Activated naive CD4-positive, alpha-beta T cell treated with anti-CD3 and anti-CD28 coated beads for 36 hours (primary cell): ENCODE measurements around the gene GRIK5. TPM values are rescaled to one million over a fixed set of nuclear protein-coding genes. Genes with fewer than 3 reads are reported as not detected.

Experiments
- CTCF ChIA-PET: fragments of 350-600 bp; sonication (Branson Sonifier 250); formaldehyde crosslinking; loops from one replicate; lab custom pipeline; 2021; ENCODE audit warnings: antibody characterized with exemption; lab: Charles Lee
- DNase-seq: peaks from one replicate; pipeline ENCODE4 v3.0.0-alpha.2; 2020
- H3K27ac Mint-ChIP-seq: one replicate; pipeline ENCODE4 v1.8.0; 2021; ENCODE audit warnings: mild to moderate bottlenecking, mixed read lengths
- H3K27me3 Mint-ChIP-seq: one replicate; pipeline ENCODE4 v1.8.0; 2021; ENCODE audit warnings: low read depth, mixed read lengths
- H3K36me3 Mint-ChIP-seq: one replicate; pipeline ENCODE4 v1.8.0; 2021; ENCODE audit warnings: low read depth, mixed read lengths
- H3K4me1 Mint-ChIP-seq: one replicate; pipeline ENCODE4 v1.8.0; 2021; ENCODE audit warnings: low read depth, mixed read lengths
- H3K4me3 Mint-ChIP-seq: one replicate; pipeline ENCODE4 v1.8.0; 2021; ENCODE audit warnings: mild to moderate bottlenecking, moderate library complexity, mixed read lengths
- H3K9me3 Mint-ChIP-seq: one replicate; pipeline ENCODE4 v1.8.0; 2021; ENCODE audit warnings: mixed read lengths
- intact Hi-C: fragments of 100-400 bp; cut with micrococcal nuclease; formaldehyde crosslinking; loops from one replicate; pipeline ENCODE4 v1.15.1; 2023
- total RNA-seq, 2 experiments: library from RNA; stranded (reverse); gene quantifications; one replicate each; pipeline ENCODE4 v1.2.3, GENCODE V29; 2021

The GRIK5 gene
- total RNA-seq, 2 experiments from 2014 or later, result 1.9 to 2.2 TPM

- intact Hi-C loops, result no loop called here
- CTCF ChIA-PET, result no interaction called here
These were observed 1.2 kb upstream of the GRIK5 start for GRCh38 chr19:42071247-42071646.

GRCh38 chr19:42068756-42069571 is 1.0 kb downstream of the GRIK5 start:
- Mint-ChIP-seq H3K27me3 (peaks cover 4% of the 10 kb centered on the region), H3K4me3 (no peak overlapping the region), H3K27ac (no peak overlapping the region), H3K4me1 (peaks cover 1% of the 10 kb centered on the region), H3K9me3 (no peaks in the 10 kb centered on the region), H3K36me3 (no peaks in the 10 kb centered on the region)
- CTCF ChIA-PET, result no interaction called here
- intact Hi-C loops, result no loop called here
- DNase-seq, result no peak

More at GRCh38 chr19:42071247-42071646, 1.2 kb upstream of the GRIK5 start:
- H3K36me3 Mint-ChIP-seq, result peaks cover 6% of the 10 kb centered on the region
- DNase-seq, result no peak
- H3K4me1 Mint-ChIP-seq, result peaks cover 5% of the 10 kb centered on the region
- no peaks in the 10 kb centered on the region for H3K9me3 Mint-ChIP-seq
- no peak overlapping the region for H3K27ac Mint-ChIP-seq
- peaks cover 4% of the 10 kb centered on the region for H3K27me3 Mint-ChIP-seq
- no peak overlapping the region for H3K4me3 Mint-ChIP-seq

- Mint-ChIP-seq H3K27me3 (peaks cover 4% of the 10 kb centered on the region), H3K4me3 (no peak overlapping the region), H3K9me3 (no peaks in the 10 kb centered on the region), H3K36me3 (no peaks in the 10 kb centered on the region), H3K4me1 (peaks cover 1% of the 10 kb centered on the region), H3K27ac (no peak overlapping the region)
- CTCF ChIA-PET, result interaction anchor here (1.1 kb wide), 1 partner anchor 33 kb away, joined by 3 read pairs; no protein-coding TSS in a partner anchor
- intact Hi-C loops, result no loop called here
- DNase-seq, result no peak
These were observed 1.6 kb downstream of the GRIK5 start for GRCh38 chr19:42068361-42068755.

GRCh38 chr19:42067315-42067888 is 2.6 kb downstream of the GRIK5 start:
- Mint-ChIP-seq H3K36me3 (no peaks in the 10 kb centered on the region), H3K27me3 (peaks cover 4% of the 10 kb centered on the region), H3K4me1 (peaks cover 1% of the 10 kb centered on the region), H3K27ac (no peak overlapping the region), H3K4me3 (no peak overlapping the region), H3K9me3 (no peaks in the 10 kb centered on the region)
- no peak for DNase-seq
- intact Hi-C loops, result no loop called here
- CTCF ChIA-PET, result interaction anchor here (1.1 kb wide), 1 partner anchor 32 kb away, joined by 3 read pairs; no protein-coding TSS in a partner anchor

GRCh38 chr19:42066075-42066754 is 3.8 kb downstream of the GRIK5 start:
- H3K27ac Mint-ChIP-seq, result no peak overlapping the region
- CTCF ChIA-PET, result no interaction called here
- intact Hi-C loops, result no loop called here
- no peak for DNase-seq
- H3K4me1 Mint-ChIP-seq, result peaks cover 1% of the 10 kb centered on the region
- H3K36me3 Mint-ChIP-seq, result no peaks in the 10 kb centered on the region
- no peak overlapping the region for H3K4me3 Mint-ChIP-seq
- H3K9me3 Mint-ChIP-seq, result no peaks in the 10 kb centered on the region
- peaks cover 4% of the 10 kb centered on the region for H3K27me3 Mint-ChIP-seq

- Mint-ChIP-seq H3K4me3 (no peak overlapping the region), H3K4me1 (no peaks in the 10 kb centered on the region), H3K27me3 (peaks cover 2% of the 10 kb centered on the region), H3K27ac (no peak overlapping the region), H3K36me3 (no peaks in the 10 kb centered on the region), H3K9me3 (no peaks in the 10 kb centered on the region)
- DNase-seq, result no peak
- intact Hi-C loops, result no loop called here
- CTCF ChIA-PET, result no interaction called here
These were observed 4.5 kb downstream of the GRIK5 start for GRCh38 chr19:42065511-42065910.

GRCh38 chr19:42065051-42065450 is 5.0 kb downstream of the GRIK5 start:
- no peak for DNase-seq
- Mint-ChIP-seq H3K4me3 (no peak overlapping the region), H3K4me1 (no peaks in the 10 kb centered on the region), H3K36me3 (no peaks in the 10 kb centered on the region), H3K27ac (no peak overlapping the region), H3K9me3 (no peaks in the 10 kb centered on the region), H3K27me3 (no peaks in the 10 kb centered on the region)
- intact Hi-C loops, result no loop called here
- CTCF ChIA-PET, result no interaction called here

- intact Hi-C loops, result no loop called here
- Mint-ChIP-seq H3K4me1 (no peaks in the 10 kb centered on the region), H3K27ac (no peak overlapping the region), H3K27me3 (no peaks in the 10 kb centered on the region), H3K36me3 (no peaks in the 10 kb centered on the region), H3K4me3 (no peak overlapping the region), H3K9me3 (no peaks in the 10 kb centered on the region)
- CTCF ChIA-PET, result interaction anchor here (0.6 kb wide), 1 partner anchor 14 kb away, joined by 3 read pairs; no protein-coding TSS in a partner anchor
- DNase-seq, result no peak
These were observed 5.6 kb downstream of the GRIK5 start for GRCh38 chr19:42064432-42064831.

- no peak for DNase-seq
- Mint-ChIP-seq H3K9me3 (no peaks in the 10 kb centered on the region), H3K36me3 (no peaks in the 10 kb centered on the region), H3K4me3 (no peak overlapping the region), H3K27me3 (no peaks in the 10 kb centered on the region), H3K27ac (no peak overlapping the region), H3K4me1 (no peaks in the 10 kb centered on the region)
- intact Hi-C loops, result no loop called here
- CTCF ChIA-PET, result no interaction called here
These were observed 7.6 kb downstream of the GRIK5 start for GRCh38 chr19:42062381-42062780.

GRCh38 chr19:42060117-42060516 is 9.9 kb downstream of the GRIK5 start:
- Mint-ChIP-seq H3K4me3 (no peak overlapping the region), H3K27ac (no peak overlapping the region), H3K36me3 (no peaks in the 10 kb centered on the region), H3K9me3 (no peaks in the 10 kb centered on the region), H3K4me1 (no peaks in the 10 kb centered on the region), H3K27me3 (no peaks in the 10 kb centered on the region)
- intact Hi-C loops, result no loop called here
- CTCF ChIA-PET, result no interaction called here
- DNase-seq, result no peak

GRCh38 chr19:42059196-42059595 is 10.8 kb downstream of the GRIK5 start:
- DNase-seq, result no peak
- H3K9me3 Mint-ChIP-seq, result no peaks in the 10 kb centered on the region
- intact Hi-C loops, result no loop called here
- H3K4me3 Mint-ChIP-seq, result no peak overlapping the region
- no peak overlapping the region for H3K27ac Mint-ChIP-seq
- CTCF ChIA-PET, result interaction anchor here (0.6 kb wide), 2 partner anchors 222 to 1542 kb away, joined by 3 to 4 read pairs; no protein-coding TSS in a partner anchor
- no peaks in the 10 kb centered on the region for H3K36me3 Mint-ChIP-seq
- no peaks in the 10 kb centered on the region for H3K4me1 Mint-ChIP-seq
- no peaks in the 10 kb centered on the region for H3K27me3 Mint-ChIP-seq

- H3K27ac Mint-ChIP-seq, result no peak overlapping the region
- no peaks in the 10 kb centered on the region for H3K27me3 Mint-ChIP-seq
- no peak for DNase-seq
- no peaks in the 10 kb centered on the region for H3K4me1 Mint-ChIP-seq
- H3K4me3 Mint-ChIP-seq, result no peak overlapping the region
- no peaks in the 10 kb centered on the region for H3K36me3 Mint-ChIP-seq
- intact Hi-C loops, result no loop called here
- no peaks in the 10 kb centered on the region for H3K9me3 Mint-ChIP-seq
- CTCF ChIA-PET, result interaction anchor here (1.0 to 1.2 kb wide), 2 partner anchors 11 to 19 kb away, joined by 3 to 4 read pairs; no protein-coding TSS in a partner anchor
These were observed 12.2 kb downstream of the GRIK5 start for GRCh38 chr19:42057846-42058245.
